SJSA1 (cell line): ENCODE measurements around the gene TP63. TPM values are rescaled to one million over a fixed set of nuclear protein-coding genes. Genes with fewer than 3 reads are reported as not detected.

Source experiments
- DNase-seq, 2 experiments: peaks; one replicate each; pipeline ENCODE4 v3.0.0-alpha.2; 2015 to 2020; ENCODE audit warnings: low spot score in 2 of 2, low read depth in 1 of 2
- H3K27ac ChIP-seq: fragments of 250-450 bp; sonication (Bioruptor Pico); 2 replicates; pipeline ENCODE4 v1.5.1; 2020; ENCODE audit warnings: mild to moderate bottlenecking, moderate library complexity
- H3K27me3 ChIP-seq: fragments of 250-450 bp; sonication (Bioruptor Pico); replicated peaks from 2 replicates; pipeline ENCODE4 v1.5.1; 2020; ENCODE audit warnings: mild to moderate bottlenecking, moderate library complexity
- H3K36me3 ChIP-seq: fragments of 250-450 bp; sonication (Bioruptor Pico); 2 replicates; pipeline ENCODE4 v1.5.1; 2020; ENCODE audit warnings: mild to moderate bottlenecking
- H3K4me1 ChIP-seq: fragments of 250-450 bp; sonication (Bioruptor Pico); replicated peaks from 2 replicates; pipeline ENCODE4 v1.6.1; 2021; ENCODE audit warnings: mild to moderate bottlenecking
- H3K4me3 ChIP-seq: fragments of 250-450 bp; sonication (Bioruptor Pico); 2 replicates; pipeline ENCODE4 v1.5.1; 2020; ENCODE audit warnings: mild to moderate bottlenecking
- H3K9me3 ChIP-seq: fragments of 250-450 bp; sonication (Bioruptor Pico); replicated peaks from 2 replicates; pipeline ENCODE4 v1.5.1; 2020; ENCODE audit warnings: mild to moderate bottlenecking
- total RNA-seq: library from RNA; depleted of rRNA; stranded (reverse); fragments of >200 nt; shearing (Covaris generic); gene quantifications from 2 replicates; pipeline ENCODE4 v1.2.3, GENCODE V29; 2014

TP63 gene
- total RNA-seq, 1 experiment from 2014 or later: not detected

DNA sequence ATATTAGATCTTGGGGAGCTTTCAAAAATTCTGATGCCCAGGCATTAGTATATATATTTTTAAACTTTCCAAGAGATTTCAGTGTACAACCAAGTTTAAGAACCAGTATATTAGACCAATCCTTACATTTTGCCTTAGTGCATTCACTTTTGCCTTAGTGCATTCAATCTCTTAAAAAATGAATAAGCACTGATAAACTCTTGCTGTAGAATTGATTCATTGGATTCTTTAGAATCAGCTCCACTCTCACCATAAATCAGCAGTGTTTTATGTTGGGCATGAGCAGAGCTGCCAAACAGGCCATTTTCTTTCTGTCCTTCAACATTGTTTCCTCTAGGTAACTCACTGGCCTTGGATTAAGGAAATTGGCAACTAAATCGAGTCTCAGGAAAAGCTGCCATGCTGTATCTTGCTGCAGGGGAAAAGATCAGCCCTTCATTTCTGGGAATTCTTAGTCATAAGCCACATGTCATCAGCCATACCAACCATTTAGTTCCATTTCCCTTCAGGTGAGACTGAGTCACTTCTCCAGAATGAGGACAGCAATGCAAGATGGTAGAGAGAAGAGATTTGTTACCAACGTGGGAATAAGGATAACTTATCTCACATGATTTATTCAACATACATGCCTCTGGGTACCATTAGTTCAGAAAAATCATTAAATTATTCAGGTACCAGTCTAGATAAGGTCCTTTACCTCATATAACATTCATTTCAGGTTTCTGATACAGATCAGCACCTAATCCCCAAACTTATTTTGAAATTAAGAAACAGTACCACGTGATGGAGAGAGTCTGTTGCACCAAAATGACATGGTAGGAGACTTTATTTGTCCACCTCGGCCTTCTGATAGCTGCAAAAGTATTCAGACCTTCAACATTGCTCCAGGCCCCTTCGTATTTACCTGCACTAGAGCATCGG is 297.0 kb downstream of the TP63 start:
- H3K9me3 ChIP-seq: no peaks in the 10 kb centered on the region
- no peak for DNase-seq
- no peak overlapping the region for H3K27ac ChIP-seq
- H3K4me1 ChIP-seq: peaks cover 5% of the 10 kb centered on the region
- no peaks in the 10 kb centered on the region for H3K27me3 ChIP-seq
- no peak overlapping the region for H3K4me3 ChIP-seq
- no peaks in the 10 kb centered on the region for H3K36me3 ChIP-seq

DNA sequence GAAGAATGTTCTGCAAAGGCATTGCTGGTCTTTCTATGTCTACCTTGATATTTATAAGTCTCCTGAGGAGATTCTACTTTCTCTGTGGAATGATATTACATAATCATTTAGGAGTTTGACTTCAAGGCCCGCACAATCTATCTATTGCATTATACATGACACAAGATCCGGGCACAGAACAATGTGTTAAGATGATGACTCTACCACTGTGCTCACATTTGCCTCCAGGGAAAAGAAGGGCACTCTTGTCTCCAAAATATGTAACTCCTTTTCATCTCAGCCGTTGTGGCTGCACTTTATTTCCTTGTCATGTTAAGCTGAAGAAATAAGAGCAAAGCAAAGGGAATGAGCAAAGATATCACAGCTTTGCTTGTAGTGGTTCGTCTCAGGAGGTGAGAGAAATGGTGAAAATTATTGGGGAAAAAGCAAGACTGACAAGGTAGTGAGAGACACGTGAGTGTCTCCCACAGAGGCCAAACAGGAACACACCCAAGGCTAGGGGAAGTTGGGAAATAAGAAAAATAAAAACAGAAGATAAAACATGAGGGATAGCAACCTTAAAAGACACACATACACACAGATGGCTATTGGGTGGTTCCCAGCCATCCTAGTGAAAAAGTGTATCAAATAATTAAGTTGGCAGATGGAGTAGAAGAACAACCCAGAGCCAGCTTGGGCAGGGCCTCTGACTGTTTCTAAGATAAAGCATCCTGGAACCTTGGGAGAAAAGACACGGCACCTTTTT is 305.2 kb downstream of the TP63 start:
- no peaks in the 10 kb centered on the region for H3K36me3 ChIP-seq
- H3K27ac ChIP-seq: peak overlapping the region; percentile 75
- DNase-seq: no peak
- H3K4me3 ChIP-seq: no peak overlapping the region
- peaks cover 29% of the 10 kb centered on the region for H3K4me1 ChIP-seq
- H3K9me3 ChIP-seq: no peaks in the 10 kb centered on the region
- no peaks in the 10 kb centered on the region for H3K27me3 ChIP-seq

DNA sequence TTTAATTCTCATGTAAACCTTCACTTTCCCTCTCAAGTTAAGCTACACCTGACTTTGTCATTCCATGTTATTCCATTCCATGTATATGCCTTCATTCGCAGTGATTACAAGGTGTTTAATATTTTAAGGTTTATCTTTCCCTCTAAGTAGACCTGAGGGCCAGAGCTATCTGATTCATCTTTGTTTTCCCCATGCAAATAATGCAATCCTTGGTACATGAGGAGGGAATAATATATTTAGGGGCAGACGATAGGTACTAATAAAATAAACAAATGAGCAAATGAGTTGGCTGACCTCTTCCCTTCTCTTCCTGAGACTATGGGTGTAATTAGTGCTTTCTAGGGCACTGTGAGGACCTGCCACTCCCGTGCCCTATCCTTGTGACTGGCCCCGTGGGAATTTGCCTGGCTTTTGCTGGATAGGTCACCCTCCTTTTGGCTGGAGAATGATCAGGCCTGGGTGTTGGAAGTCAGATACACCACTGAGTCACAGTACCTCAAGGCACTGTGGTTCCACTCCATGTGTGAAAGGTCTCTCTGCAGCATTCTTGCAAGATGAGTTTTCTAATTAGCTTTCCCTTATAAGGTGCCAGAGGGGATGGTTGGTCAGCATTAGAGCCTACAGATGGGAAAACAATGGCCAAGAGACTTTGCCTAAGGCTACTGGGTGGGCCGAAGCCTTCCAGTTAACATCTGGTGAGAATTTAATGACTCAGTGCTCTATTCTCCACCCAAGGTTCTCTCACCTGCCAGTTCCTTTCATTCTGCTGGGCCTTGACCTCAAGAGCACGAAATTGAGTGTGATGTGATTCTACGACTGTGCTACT is 306.3 kb downstream of the TP63 start:
- Histone ChIP-seq H3K9me3 (no peaks in the 10 kb centered on the region), H3K4me3 (no peak overlapping the region), H3K27me3 (no peaks in the 10 kb centered on the region), H3K4me1 (peaks cover 40% of the 10 kb centered on the region), H3K36me3 (no peaks in the 10 kb centered on the region), H3K27ac (peak overlapping the region; percentile 75)
- DNase-seq: peak; percentile 94 to 97

DNA sequence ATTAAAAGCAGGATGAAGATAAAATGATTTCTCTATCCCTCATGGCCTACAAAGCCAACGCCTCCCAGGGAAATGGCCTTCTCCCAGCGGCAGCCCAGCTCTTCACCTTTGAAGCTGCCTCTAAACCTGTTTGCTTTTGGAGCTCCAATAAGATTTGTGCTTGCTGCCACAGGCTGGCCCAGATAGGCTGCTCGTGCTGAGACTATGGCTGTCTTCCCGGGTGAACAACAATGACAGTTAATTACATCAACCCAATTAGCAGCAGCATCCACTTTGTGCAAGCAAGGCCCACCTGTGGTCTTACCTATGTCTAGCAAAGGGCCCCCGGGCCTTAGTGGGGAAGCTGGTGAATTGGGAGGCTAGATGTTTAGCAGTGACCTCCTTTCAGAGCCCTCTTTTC is 309.9 kb downstream of the TP63 start:
- H3K36me3 ChIP-seq: no peaks in the 10 kb centered on the region
- H3K27me3 ChIP-seq: no peaks in the 10 kb centered on the region
- H3K4me3 ChIP-seq: no peak overlapping the region
- peaks cover 39% of the 10 kb centered on the region for H3K4me1 ChIP-seq
- peak overlapping the region; percentile 72 for H3K27ac ChIP-seq
- no peaks in the 10 kb centered on the region for H3K9me3 ChIP-seq
- DNase-seq: no peak

DNA sequence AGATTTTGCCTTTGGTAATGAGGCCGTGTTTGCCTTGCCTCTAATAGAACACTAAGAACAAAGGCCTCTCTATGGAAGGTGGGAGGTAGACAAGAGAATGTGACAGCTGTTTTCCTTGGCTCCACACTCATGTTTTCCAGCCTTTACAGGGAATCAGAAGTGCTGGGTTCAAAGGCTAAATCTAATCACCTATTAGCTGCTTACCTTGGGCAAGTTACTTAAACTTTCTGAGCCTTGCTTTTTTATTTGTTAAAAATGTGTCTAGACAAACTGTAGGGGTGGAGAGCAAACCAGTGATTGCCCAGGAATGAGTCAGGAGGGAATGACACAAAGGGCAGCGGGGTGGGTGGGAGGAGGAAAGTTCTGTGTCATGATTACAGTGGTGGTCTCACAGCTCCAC is 310.5 kb downstream of the TP63 start:
- Histone ChIP-seq H3K27me3 (no peaks in the 10 kb centered on the region), H3K9me3 (no peaks in the 10 kb centered on the region), H3K4me3 (no peak overlapping the region), H3K36me3 (no peaks in the 10 kb centered on the region), H3K4me1 (peaks cover 34% of the 10 kb centered on the region), H3K27ac (peak overlapping the region; percentile 72)
- peak; percentile 68 to 74 for DNase-seq

DNA sequence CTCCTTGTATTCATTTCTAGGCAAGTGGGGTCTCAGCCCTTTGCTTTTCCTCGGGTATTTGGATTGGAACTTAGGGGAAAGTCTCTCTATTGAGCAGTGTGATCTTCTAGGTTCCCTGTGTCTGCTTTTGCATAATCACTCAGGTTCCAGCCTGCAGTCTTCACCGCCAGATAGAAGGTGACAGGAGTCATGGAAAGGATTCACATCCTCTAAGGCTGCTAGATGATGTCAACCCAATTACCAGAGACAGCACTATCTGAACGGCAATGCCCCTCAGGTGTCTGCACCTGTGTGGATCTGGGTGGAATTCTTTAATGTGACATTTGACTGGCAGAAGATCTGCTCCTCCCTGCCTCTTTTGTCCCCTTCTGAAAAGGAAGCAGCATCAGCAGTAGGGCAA is 311.8 kb downstream of the TP63 start:
- H3K27ac ChIP-seq: no peak overlapping the region
- H3K4me1 ChIP-seq: peaks cover 24% of the 10 kb centered on the region
- no peak for DNase-seq
- H3K4me3 ChIP-seq: no peak overlapping the region
- H3K9me3 ChIP-seq: no peaks in the 10 kb centered on the region
- H3K27me3 ChIP-seq: no peaks in the 10 kb centered on the region
- H3K36me3 ChIP-seq: no peaks in the 10 kb centered on the region

DNA sequence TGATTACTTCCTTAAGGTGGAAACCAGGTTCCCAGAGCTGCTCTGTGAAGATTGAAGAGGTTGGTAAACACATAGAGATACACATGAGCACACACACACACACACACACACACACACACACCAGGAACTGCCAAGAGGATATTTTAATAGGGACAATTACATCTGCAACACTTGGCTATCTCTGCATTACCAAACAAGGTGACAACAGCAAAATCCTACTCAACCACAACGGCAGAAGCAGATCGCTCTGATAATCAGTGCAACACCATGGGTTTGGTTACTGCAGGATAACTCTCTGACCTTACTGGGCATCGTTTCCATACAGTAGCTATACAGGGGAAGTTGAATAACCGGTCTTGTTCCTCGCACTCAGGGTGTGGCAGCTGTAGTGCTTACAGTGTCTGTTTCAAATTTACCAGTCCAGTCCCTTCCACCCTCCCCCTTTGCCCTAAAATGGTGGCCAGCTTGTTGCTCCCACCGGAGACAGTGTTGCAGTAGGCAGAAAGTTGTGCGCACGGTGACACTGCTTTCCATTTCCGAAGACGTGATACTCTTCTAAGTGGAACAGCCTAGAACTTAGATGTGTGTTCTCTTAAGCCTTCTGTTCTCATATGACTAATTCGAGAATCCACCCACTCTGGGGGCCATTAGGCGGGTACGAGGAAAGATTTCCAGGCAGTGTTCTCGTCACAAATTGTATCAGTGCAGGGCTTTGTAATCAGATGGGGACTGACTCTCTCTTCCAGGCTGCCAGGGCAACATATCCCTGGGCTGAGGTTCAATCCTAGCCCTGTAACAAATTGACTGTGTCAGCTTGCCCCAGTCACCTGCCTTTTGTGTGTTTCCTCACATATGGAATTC is 313.3 kb downstream of the TP63 start:
- Histone ChIP-seq H3K9me3 (no peaks in the 10 kb centered on the region), H3K36me3 (no peaks in the 10 kb centered on the region)
- no peak for DNase-seq

DNA sequence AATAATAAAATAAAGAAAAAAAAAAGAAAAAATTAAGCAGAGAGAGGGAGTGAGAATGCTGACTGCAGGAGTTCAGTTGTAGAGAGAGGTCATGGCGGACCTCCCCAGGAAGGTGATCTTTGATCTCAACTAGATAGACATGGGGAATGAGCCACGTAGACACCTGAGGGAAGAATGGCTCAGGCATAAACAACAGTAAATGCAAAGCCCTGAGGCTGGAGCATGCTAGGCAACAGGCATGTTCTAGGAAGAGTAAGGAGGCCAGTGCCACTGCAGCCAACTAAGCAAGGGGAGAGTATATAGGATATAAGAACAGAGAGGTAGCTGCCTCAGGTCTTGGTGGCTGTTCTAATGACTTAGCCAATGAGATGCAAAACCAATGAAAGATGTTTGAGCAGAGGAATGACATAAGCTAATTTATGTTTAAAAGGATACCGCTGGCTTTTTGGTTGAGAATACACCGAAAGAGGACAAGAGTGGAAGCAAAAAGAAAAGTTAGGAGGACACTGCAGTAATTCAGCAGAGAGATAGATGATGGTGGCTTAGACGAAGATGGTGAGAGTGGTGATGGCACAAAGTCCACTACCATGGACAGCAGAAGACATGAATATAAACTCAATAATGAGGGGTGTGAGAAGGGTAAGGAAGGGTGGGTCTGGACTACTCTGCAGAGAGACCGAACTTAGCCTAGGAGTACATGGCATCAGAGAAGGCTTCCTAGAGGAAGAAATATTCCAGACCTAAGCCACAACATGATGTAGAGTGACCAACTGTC is 314.9 kb downstream of the TP63 start:
- Histone ChIP-seq H3K27me3 (no peaks in the 10 kb centered on the region), H3K9me3 (no peaks in the 10 kb centered on the region), H3K36me3 (no peaks in the 10 kb centered on the region), H3K27ac (no peak overlapping the region), H3K4me1 (peaks cover 14% of the 10 kb centered on the region), H3K4me3 (no peak overlapping the region)
- DNase-seq: no peak

More for the DNA sequence above, 313.3 kb downstream of the TP63 start:
- peaks cover 16% of the 10 kb centered on the region for H3K4me1 ChIP-seq
- no peaks in the 10 kb centered on the region for H3K27me3 ChIP-seq
- H3K27ac ChIP-seq: no peak overlapping the region
- no peak overlapping the region for H3K4me3 ChIP-seq
